NCI-H1417 (cell line): ENCODE measurements around the gene C7orf57.
A peak's percentile ranks its signal among the peaks of the same experiment; 100 is the strongest.
"Not testable (repeated sequence)": the region's sequence is repeated elsewhere in the genome, so short reads cannot be mapped to it uniquely, and the experiment has no call there.

ENCODE experiments used
- DNase-seq, 3 experiments: peaks; one replicate each; lab custom pipeline; 2025; lab: John Stamatoyannopoulos, UW

Gene C7orf57

GRCh38 chr7:48035967-48036478 lies 680 bp downstream of the C7orf57 start:
- DNase-seq, result peak in 2 of 3 experiments; percentile 21 to 51

- DNase-seq, result no peak
Observed at GRCh38 chr7:48038815-48039506, 3.6 kb downstream of the C7orf57 start.

- no peak for DNase-seq
Observed at GRCh38 chr7:48040944-48041652, 5.8 kb downstream of the C7orf57 start.

- no peak for DNase-seq
Observed at GRCh38 chr7:48041653-48041970, 6.3 kb downstream of the C7orf57 start.

- DNase-seq, result no peak
Observed at GRCh38 chr7:48042216-48042615, 6.9 kb downstream of the C7orf57 start.

- DNase-seq, result no peak
Observed at GRCh38 chr7:48042636-48043035, 7.3 kb downstream of the C7orf57 start.

GRCh38 chr7:48045195-48045765 lies 9.9 kb downstream of the C7orf57 start:
- no peak for DNase-seq

GRCh38 chr7:48046458-48046857 lies 11.1 kb downstream of the C7orf57 start:
- DNase-seq, result no peak

- DNase-seq, result no peak
Observed at GRCh38 chr7:48048113-48048512, 12.8 kb downstream of the C7orf57 start.

GRCh38 chr7:48049850-48050249 lies 14.5 kb downstream of the C7orf57 start:
- no peak for DNase-seq

GRCh38 chr7:48052748-48053147 lies 17.4 kb downstream of the C7orf57 start:
- no peak for DNase-seq

GRCh38 chr7:48053736-48054135 lies 18.4 kb downstream of the C7orf57 start:
- no peak for DNase-seq

GRCh38 chr7:48058990-48059389 lies 23.6 kb downstream of the C7orf57 start:
- DNase-seq, result no peak

- no peak for DNase-seq
Observed at GRCh38 chr7:48059706-48060105, 24.4 kb downstream of the C7orf57 start.

- no peak for DNase-seq
Observed at GRCh38 chr7:48063985-48064384, 28.6 kb downstream of the C7orf57 start.

- no peak for DNase-seq
Observed at GRCh38 chr7:48067475-48067874, 32.1 kb downstream of the C7orf57 start.

- DNase-seq, result no peak
Observed at GRCh38 chr7:48074204-48074654, 38.9 kb downstream of the C7orf57 start.

GRCh38 chr7:48077423-48077822 lies 42.1 kb downstream of the C7orf57 start:
- DNase-seq, result no peak

GRCh38 chr7:48078470-48078869 lies 43.1 kb downstream of the C7orf57 start:
- DNase-seq, result no peak

GRCh38 chr7:48082378-48082777 lies 47.0 kb downstream of the C7orf57 start:
- not testable (repeated sequence) for DNase-seq

GRCh38 chr7:48083114-48083830 lies 47.9 kb downstream of the C7orf57 start:
- DNase-seq, result no peak

GRCh38 chr7:48084727-48085432 lies 49.5 kb downstream of the C7orf57 start:
- no peak for DNase-seq
